GM18951 (cell line): ENCODE measurements around the gene PHYHIPL.

Experiments
- POLR2A ChIP-seq: IDR thresholded peaks from 4 replicates; pipeline ENCODE4 v1.6.1; 2011; ENCODE audit warnings: mild to moderate bottlenecking; ENCODE audit not compliant: insufficient read length, insufficient read depth; ENCODE audit errors: extremely low read depth
- in situ Hi-C: fragments of 300-500 bp; cut with MboI; formaldehyde crosslinking; loops from one replicate; pipeline ENCODE4 v1.12.0; 2022; ENCODE audit warnings: low sequenced_read_pairs, mixed read lengths, inconsistent platforms; ENCODE audit not compliant: unreplicated experiment

Gene PHYHIPL

DNA sequence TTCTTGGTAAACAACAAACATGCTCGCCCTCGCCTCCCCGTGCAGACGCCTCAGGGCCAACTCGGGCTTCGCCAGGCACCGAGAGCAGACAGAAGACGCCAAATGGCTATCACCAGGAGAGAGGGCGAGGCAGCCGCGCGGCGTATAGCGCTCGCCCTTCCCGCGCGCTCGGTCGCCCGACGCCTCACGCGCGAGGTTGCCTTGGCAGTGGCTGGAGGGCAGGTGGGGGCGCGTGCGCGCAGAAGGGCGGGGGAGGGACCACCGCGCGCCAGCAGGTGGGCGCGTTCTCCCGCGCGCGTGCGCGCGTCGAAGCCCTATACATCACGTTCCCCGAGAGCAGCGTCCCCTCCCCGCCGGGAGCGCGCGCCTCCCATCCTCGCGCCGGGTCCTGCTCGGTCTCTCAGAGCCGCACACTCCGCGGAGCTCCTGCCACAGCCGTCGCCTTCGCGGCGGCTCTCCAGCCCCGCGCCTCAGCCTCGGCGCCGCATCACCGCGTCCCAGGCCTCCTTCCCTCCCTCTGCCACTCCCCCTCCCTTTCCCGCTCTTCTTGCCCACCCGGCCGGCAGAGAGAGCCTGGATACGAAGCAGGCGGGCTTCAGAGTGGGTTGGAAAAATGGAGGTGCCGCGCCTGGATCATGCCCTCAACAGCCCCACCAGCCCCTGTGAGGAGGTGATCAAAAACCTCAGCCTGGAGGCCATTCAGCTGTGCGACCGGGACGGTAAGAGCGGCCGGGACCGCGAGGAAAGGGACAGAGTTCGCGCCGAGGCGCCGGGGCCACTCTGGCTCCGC is at the start of gene PHYHIPL:
Gene PHYHIPL, plus strand, starts transcription at position 403 of the 790 bp plus-strand sequence. Its CDS starts 211 bp downstream, at position 614.
- no peak for TF ChIP-seq POLR2A
- in situ Hi-C loops: no loop called here

DNA sequence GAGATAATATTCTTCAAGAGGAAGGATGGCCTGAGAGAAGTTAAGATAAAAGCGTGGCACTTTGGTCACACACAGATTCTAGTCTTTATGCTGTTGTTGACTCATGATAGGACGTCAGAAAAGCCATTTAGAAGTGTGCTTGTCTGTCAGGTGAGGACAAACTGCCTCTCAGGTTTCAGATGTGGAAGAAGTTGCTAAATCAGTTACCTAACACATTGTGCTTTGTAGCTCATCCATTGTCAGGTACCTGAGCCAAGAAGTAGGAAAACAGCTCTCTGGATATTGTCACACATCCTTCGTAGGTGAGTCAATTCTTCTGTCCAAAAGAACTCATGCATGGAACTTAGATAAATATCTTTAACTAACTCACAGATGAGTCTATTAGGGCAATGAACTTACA is 49.5 kb upstream of the PHYHIPL start:
- TF ChIP-seq POLR2A: no peak
- in situ Hi-C loops: no loop called here

GRCh38 chr10:59127991-59128390 is 48.5 kb upstream of the PHYHIPL start:
- in situ Hi-C loops: no loop called here
- no peak for TF ChIP-seq POLR2A

- in situ Hi-C loops: no loop called here
- TF ChIP-seq POLR2A: no peak
These were observed 46.6 kb upstream of the PHYHIPL start for GRCh38 chr10:59129867-59130266.

DNA sequence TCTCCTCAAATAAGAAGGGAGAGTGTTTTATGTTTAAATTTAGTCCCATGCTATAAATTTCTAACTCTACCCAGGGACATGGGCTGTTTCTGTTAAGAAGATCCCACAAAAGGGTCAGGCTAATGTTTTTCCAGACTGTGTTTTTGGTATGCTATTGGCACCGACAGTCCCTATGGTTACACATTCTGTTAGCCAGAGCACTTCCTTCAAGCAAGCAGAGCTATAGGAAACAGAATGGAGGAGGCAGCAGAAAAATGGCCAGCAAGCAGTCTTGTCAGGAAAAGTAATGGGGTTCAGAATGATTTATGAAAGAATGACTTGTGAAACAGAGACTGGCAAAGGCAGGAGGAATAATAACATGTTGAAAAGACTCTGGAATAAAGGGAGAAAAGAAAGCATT is 44.8 kb upstream of the PHYHIPL start:
- in situ Hi-C loops: no loop called here
- TF ChIP-seq POLR2A: no peak

DNA sequence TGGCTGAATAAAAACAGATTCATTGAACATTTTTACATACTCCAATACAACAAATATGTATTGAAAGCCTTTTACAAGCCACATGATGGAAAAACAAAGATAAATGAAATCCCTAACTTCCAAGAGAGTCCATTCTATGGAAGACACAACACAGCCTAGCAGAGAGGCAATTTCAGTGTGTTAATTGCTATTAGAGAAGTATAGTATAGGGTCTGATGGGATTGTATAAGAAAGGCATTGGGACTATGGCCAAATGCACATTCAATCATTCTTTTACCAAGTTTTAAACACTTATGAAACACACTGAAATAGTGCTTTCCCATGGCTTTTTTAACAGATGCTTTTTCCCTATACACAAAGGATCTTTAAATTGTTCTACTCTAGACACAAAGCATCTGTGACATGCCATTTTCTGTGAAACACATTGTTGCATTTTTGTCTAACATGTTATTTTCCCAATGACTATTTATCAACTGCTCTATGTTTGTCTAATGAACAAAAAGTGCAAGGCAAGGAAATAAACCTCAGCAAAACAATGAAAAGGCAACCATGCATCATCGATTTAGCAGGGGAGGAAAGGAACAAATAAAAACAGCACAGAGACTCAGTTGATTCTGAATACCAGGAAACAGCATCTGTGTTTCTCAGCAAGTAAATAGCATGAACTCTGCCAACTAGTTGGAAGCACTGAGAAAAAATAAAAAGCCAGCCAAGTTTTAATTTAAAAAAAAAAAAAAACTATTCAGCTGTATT is 42.4 kb upstream of the PHYHIPL start:
- in situ Hi-C loops: no loop called here

DNA sequence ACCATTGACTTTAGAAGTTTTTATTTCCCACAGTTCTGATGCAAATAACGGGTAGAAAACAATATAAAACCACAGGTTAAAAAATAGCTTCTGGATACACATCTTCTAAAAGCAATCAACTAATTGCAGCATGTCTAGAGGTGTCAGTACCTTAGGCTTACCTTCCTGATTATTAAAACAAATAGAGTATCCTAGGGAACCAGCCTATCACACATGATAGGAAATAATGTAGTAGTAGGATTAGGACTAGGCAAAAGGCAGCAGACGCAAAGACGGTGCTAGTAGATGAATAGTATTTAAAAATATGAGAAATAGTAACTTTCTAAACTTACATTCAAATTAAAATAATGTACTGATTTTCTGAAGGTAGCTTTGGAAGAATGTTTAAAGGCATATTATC is 41.7 kb upstream of the PHYHIPL start:
- in situ Hi-C loops: no loop called here
- no peak for TF ChIP-seq POLR2A

More for the DNA sequence above, 42.4 kb upstream of the PHYHIPL start:
- no peak for TF ChIP-seq POLR2A

GRCh38 chr10:59135275-59135674 is 41.2 kb upstream of the PHYHIPL start:
- in situ Hi-C loops: no loop called here
- no peak for TF ChIP-seq POLR2A

DNA sequence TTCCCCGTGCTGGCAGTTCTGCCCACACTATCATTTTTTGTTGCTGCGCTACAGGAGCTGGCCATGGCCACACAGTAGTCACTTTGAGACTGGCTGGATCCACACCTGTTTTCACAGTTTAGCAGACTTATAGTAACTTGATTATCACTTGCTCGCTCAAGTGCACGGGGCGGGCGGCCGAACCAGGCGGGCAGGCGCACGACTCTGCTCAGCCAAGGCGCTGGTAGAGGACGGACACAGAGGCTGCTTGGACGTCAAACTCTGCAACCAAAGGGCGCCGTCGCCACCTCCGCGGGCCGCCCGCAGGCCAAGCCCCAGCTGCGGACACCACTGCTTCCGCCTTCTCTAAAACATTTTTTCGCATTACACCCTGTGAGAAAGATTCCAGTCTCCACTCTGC is 38.4 kb upstream of the PHYHIPL start:
- TF ChIP-seq POLR2A: no peak
- in situ Hi-C loops: no loop called here

DNA sequence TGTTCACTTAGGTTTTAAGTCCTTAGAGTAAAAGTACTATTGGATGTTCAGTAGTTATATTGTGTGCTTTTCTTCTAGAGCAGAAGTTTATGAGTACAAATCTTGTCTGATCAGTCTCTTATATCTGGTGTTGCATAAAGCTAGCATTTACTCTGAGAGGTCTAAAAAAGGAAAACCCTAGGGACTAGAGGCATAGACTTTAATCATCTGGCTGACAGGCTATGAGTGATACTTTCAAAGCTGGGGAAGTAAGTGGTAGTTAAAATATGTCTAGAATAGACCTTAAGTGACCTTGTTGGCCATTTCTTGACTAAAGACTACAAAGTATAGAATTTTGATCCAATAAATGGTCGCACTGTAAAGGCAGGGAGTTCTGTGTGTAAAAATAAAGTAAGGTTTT is 32.9 kb upstream of the PHYHIPL start:
- in situ Hi-C loops: no loop called here
- TF ChIP-seq POLR2A: no peak

DNA sequence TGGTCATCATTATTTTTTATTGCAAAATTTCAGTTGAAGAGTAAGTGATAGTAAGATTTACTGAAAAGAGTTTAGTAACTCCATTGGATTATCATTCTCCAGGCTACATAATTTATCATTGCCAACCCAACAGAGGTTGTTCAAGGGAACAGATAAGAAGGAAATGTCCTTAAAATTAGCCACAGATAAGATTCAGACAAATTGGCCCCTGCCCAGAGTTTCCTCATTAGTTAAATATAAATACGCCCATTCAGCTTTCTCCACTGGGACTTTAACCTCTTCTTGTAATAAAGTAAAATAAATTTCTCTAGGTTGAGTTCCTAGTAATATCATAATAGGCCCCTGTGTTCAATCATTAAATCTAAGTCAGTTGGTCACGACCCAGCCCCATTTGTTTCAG is 27.7 kb upstream of the PHYHIPL start:
- in situ Hi-C loops: no loop called here
- no peak for TF ChIP-seq POLR2A

DNA sequence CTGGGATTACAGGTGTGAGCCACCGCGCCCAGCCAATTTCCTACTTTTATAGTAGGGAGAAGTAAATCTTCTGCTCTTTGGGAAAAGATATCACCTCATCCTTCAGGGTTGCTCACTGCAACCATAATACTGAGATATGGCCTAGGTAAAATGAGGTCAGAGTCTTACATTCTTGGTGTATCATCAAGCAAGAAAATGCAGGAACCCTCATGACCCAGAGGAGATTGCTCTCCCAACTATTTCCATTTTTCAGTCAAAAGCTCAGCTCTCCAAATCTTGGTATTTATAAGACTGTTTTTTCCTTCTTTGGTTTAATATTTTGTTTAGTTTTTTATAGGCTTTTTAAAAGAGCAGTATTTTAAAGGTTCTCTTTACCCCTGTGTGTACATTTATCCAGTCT is 20.9 kb upstream of the PHYHIPL start:
- TF ChIP-seq POLR2A: no peak
- in situ Hi-C loops: no loop called here

GRCh38 chr10:59167512-59167911 is 8.9 kb upstream of the PHYHIPL start:
- no peak for TF ChIP-seq POLR2A
- in situ Hi-C loops: no loop called here

- TF ChIP-seq POLR2A: no peak
- in situ Hi-C loops: no loop called here
These were observed 3.9 kb upstream of the PHYHIPL start for GRCh38 chr10:59172567-59172966.
